Measurements from ENCODE around the gene ALCAM. TPM values are rescaled to one million over a fixed set of nuclear protein-coding genes. Genes with fewer than 3 reads are reported as not detected.

ALCAM gene
- total RNA-seq, 4 donors from 2014 or later: 5.9 to 151 (median 19.0) TPM

DNA sequence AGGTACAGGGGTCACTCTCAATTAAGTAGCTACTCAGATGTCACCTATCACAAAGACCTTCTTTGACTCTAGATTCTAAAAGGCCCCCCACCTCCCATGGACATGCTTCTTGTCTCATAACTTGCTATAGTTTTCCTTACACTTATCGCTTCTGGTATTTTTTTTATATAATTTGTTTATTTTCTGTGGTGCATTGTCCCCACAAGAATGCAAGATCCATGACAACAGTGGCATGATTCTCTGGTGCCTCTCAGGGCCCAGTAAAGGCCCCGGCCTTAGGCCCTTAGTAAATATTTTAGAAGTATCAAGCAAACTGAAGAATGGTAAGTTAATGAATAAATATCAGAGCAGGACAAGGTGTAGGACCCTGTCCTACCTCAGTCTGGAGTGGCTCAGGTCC is 253.5 kb downstream of the ALCAM start:
- no peaks in the 10 kb centered on the region for H3K36me3 ChIP-seq
- intact Hi-C loops (cut with DNase I; ENCODE audit: low total_unique reads): no loop called here
- DNase-seq: no peak
- no peaks in the 10 kb centered on the region for H3K4me1 ChIP-seq
- H3K27ac ChIP-seq: no peak overlapping the region
- no peaks in the 10 kb centered on the region for H3K9me3 ChIP-seq
- no peak overlapping the region for H3K4me3 ChIP-seq
- H3K27me3 ChIP-seq: no peaks in the 10 kb centered on the region
- TF ChIP-seq POLR2A (IDR thresholded peaks at IDR 0.05): no peak
- TF ChIP-seq, protein P1, sequence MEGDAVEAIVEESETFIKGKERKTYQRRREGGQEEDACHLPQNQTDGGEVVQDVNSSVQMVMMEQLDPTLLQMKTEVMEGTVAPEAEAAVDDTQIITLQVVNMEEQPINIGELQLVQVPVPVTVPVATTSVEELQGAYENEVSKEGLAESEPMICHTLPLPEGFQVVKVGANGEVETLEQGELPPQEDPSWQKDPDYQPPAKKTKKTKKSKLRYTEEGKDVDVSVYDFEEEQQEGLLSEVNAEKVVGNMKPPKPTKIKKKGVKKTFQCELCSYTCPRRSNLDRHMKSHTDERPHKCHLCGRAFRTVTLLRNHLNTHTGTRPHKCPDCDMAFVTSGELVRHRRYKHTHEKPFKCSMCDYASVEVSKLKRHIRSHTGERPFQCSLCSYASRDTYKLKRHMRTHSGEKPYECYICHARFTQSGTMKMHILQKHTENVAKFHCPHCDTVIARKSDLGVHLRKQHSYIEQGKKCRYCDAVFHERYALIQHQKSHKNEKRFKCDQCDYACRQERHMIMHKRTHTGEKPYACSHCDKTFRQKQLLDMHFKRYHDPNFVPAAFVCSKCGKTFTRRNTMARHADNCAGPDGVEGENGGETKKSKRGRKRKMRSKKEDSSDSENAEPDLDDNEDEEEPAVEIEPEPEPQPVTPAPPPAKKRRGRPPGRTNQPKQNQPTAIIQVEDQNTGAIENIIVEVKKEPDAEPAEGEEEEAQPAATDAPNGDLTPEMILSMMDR (IDR thresholded peaks at IDR 0.05): no peak

DNA sequence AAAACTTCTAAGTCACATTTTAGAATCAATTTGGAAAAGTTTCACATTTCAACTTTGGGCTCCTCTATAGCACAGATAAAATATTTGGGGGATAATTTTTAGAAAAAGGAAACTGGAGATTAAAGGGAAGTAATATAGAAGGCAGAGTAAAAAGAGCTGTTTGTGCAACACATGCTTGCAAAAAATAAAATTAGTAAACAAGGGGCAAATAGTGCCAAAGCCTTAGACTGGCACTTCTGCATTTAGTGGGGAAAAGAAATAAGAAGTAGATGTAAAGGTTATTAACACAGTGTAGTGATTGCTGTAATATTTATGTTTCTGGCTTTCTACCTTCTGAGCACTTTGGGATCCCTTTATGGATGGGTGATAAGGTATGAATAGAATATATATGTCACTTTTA is 255.5 kb downstream of the ALCAM start:
- intact Hi-C loops (cut with DNase I; ENCODE audit: low total_unique reads): no loop called here
- no peak overlapping the region for H3K27ac ChIP-seq
- no peaks in the 10 kb centered on the region for H3K4me1 ChIP-seq
- no peaks in the 10 kb centered on the region for H3K27me3 ChIP-seq
- H3K9me3 ChIP-seq: no peaks in the 10 kb centered on the region
- no peak for TF ChIP-seq POLR2A (IDR thresholded peaks at IDR 0.05)
- H3K36me3 ChIP-seq: no peaks in the 10 kb centered on the region
- no peak overlapping the region for H3K4me3 ChIP-seq
- DNase-seq: no peak

All from uterus (tissue), 4 donors.